Uterus (tissue), 2 donors: ENCODE data around the gene THSD4.

Experiments
- POLR2A ChIP-seq, 2 donors: fragments of 450-650 bp; IDR thresholded peaks; one replicate each; pipeline ENCODE4 v1.6.1; 2016; ENCODE audit warnings: antibody characterized with exemption in 2 of 2, mild to moderate bottlenecking in 1 of 2, moderate library complexity in 1 of 2
- TF ChIP-seq, protein P1 (sequence below), 4 experiments: fragments of 200-600 bp in 2 of 4; fragments of 450-650 bp in 2 of 4; sonication (generic) in 2 of 4; IDR thresholded peaks; one replicate each; pipeline ENCODE4 v1.5.1; 2016 to 2019; ENCODE audit warnings: antibody characterized with exemption in 4 of 4, mild to moderate bottlenecking in 2 of 4, moderate library complexity in 1 of 4

- TF ChIP-seq, protein P1, sequence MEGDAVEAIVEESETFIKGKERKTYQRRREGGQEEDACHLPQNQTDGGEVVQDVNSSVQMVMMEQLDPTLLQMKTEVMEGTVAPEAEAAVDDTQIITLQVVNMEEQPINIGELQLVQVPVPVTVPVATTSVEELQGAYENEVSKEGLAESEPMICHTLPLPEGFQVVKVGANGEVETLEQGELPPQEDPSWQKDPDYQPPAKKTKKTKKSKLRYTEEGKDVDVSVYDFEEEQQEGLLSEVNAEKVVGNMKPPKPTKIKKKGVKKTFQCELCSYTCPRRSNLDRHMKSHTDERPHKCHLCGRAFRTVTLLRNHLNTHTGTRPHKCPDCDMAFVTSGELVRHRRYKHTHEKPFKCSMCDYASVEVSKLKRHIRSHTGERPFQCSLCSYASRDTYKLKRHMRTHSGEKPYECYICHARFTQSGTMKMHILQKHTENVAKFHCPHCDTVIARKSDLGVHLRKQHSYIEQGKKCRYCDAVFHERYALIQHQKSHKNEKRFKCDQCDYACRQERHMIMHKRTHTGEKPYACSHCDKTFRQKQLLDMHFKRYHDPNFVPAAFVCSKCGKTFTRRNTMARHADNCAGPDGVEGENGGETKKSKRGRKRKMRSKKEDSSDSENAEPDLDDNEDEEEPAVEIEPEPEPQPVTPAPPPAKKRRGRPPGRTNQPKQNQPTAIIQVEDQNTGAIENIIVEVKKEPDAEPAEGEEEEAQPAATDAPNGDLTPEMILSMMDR (IDR thresholded peaks at IDR 0.05) = no peak
- no peak for TF ChIP-seq POLR2A (IDR thresholded peaks at IDR 0.05)
These were observed 584.7 kb downstream of the THSD4 start for GRCh38 chr15:71699977-71700376.
